TTC549 (cell line): ENCODE results near the gene OARD1.

ENCODE experiments used
- FAIRE-seq: peaks from 2 replicates; lab custom pipeline; 2012; peaks lifted over from hg19 to GRCh38; lab: Jason Lieb, UNC

OARD1 gene

DNA sequence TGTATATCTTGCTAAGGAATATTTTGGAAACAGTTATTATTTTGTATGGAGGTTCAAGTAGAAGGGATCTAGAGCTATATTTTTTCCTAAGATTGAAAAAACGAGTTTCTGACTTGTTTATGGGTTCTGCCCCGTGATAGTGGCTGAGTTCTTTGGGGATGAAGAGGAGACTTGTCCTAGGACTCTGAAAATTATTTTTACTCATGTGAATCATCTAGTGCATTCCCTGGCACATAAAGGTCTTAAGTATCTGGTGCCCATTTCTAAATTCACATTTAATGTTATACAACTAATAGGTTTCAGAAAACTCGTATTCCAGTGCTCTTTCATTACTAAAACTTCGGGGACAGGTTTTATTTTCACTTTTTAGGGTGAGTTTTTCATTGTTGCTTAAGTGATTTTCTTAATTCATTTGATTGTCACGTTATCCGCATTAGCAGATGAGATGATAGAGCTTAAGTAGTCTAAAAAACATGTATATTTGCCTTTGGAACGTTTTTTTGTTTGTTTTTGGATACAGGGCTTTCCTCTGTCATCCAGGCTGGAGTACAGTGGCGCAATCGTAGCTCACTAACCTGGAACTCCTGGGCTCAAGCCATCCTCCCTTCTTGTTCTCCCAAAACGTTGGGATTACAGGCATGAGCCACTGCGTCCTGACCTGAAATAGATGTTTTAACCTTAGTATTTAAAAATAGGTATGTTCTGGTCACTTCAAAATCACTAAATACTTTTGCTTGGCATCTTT is 2.7 kb upstream of the OARD1 start:
- FAIRE-seq, result no peak

DNA sequence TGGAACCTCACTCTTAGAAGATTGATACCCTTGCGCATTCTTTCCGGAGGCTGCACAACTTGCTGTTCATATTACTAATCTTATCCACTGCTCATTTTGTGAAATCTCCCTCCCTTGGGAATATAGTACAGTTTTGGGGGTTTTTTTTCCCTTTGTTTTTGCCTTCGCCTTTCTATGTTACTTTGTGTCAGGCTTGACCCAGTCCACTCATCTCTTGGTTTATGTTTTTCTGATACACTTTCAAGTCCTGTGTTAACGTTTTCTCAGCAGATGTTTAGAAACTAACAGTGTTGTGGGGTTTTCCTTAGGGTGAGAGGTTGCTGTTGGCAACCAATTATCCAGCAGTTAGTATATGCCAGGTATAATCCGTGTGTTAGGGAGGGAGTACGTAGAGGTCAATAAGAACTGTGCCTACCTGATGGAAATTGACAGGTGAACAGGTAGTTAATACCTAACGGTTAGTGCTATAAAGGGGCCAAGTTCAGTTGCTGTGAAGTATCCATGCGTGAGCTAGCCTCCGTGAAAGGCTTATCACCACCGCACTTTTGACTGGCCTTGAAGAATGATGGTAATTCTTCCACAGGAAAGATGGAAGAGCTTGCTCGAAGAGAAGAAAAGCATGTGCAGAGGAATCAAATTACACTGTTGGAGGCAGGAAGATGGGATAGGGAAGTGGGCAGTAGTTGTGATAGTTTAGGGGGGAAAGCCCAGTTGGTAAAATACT is 2.0 kb upstream of the OARD1 start:
- no peak for FAIRE-seq

- FAIRE-seq, result no peak
These were observed 1.2 kb upstream of the OARD1 start for GRCh38 chr6:41073203-41073967.

- no peak for FAIRE-seq
These were observed 663 bp upstream of the OARD1 start, which contains the start of gene NFYA for GRCh38 chr6:41072836-41073202. TSS of gene NFYA (plus strand) at chr6:41072974. CDS start at chr6:41079090, 6,116 bp downstream.

DNA sequence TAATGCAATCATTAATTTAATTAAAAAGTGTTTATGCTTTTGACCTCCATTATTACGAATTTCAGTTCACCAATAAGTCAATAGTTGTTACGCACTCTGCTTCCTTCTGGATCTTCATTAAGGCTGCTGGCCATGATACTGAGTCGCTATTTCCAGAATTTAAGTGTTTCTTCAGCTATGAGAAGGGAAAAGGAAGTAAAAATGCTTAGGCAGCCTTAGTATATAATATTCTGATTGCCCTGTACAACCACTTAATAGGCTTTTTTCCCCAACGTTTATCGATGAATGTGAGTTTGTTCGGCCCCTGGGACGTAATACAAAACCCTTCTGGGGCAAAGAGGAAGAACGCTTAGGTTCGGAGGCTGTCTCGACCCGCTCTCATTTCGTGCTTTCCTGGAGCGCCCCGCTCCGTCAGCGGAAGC is 644 bp downstream of the OARD1 start:
- FAIRE-seq, result no peak

DNA sequence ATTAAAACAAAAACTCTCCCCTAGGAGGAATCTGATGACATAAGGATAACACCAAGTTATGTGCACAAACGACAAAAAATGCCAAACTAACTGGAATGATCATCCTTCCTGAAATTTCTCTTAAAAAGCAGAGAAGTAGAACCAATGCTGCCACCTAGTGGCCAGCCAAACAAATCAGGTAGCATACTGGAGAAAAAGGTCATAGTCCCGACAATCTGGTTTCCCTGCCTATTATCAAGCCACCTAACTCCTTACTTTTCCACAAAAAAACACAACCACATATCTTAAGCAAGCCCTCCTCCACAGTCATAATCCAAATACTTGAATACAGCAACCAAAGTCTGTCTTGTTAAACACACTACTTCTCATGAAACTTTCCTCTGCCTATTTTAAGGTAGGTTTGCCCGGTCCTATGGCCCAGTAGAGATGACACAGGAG is 5.3 kb downstream of the OARD1 start:
- FAIRE-seq, result peak; percentile 45

DNA sequence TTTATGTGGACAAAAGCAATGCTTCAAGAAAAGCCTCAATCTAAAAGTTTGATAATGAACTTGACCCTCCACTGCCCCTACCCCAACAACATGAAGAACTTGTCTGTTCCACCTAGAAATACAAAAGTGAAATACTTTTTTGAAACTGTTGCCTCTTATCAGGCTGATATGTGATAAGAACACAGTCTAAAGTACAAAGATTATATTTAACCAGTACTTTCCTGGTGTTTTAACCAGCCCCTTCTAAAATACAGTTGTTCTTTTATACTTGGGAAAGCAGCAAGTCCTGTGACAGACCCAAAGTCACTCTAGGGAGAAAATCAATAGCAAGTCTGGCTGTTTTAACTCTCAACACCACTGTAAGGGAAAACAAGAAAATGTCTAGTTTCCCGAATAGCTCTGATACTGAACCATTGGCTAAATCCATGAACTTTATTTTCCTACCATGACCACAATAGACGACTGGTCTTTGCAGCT is 6.6 kb downstream of the OARD1 start:
- FAIRE-seq, result no peak

GRCh38 chr6:41064841-41065240 is 7.3 kb downstream of the OARD1 start:
- FAIRE-seq, result no peak

DNA sequence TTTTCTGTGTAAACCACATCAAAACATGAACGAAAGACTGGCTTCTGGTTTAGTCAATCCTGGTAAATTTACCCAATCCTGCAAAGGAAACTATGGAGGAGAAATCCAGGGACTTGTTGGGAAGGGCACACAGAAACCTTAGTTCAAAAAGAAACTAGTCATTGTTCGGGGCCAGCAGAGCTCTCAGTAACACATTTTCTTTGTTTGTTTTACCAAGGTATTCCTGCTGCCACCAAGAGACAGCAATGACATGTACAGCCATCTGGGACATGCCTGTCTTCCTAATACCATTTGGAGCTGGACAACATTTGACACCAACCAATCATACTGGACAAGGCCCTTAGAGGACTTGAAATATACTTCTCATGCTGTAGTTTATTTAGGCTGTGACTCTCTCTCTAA is 8.3 kb downstream of the OARD1 start:
- FAIRE-seq, result no peak

GRCh38 chr6:41062056-41062455 is 10.1 kb downstream of the OARD1 start:
- FAIRE-seq, result no peak

DNA sequence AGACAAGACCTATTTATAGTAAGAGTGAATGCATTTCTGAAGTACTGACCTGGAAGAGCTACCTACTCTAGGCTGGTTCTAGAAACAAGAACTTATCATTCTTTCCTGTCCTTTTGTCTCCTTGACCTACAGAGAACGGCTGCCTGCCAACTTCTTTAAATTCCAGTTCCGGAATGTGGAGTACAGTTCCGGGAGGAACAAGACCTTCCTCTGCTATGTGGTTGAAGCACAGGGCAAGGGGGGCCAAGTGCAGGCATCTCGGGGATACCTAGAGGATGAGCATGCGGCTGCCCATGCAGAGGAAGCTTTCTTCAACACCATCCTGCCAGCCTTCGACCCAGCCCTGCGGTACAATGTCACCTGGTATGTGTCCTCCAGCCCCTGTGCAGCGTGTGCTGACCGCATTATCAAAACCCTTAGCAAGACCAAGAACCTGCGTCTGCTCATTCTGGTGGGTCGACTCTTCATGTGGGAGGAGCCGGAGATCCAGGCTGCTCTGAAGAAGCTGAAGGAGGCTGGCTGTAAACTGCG is 10.9 kb downstream of the OARD1 start:
- no peak for FAIRE-seq

DNA sequence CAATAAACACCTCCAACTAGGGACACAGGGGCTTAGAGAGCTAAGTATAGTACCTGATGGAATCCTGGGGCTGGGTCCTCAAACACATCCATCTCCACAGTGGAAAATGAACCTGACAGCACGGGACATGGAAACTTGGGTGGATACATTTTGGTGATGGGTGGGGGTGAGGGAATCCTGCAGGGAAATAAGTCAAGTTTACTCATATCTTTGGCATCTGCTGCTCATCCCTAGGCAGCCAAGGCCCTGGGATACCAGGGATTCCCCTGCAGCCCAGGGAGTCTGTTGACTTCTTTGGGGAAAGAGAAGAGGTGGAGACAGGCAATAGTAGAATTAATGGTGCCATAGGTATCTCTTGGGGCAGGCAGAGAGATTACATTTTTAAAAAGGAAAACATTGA is 12.6 kb downstream of the OARD1 start:
- FAIRE-seq, result no peak

DNA sequence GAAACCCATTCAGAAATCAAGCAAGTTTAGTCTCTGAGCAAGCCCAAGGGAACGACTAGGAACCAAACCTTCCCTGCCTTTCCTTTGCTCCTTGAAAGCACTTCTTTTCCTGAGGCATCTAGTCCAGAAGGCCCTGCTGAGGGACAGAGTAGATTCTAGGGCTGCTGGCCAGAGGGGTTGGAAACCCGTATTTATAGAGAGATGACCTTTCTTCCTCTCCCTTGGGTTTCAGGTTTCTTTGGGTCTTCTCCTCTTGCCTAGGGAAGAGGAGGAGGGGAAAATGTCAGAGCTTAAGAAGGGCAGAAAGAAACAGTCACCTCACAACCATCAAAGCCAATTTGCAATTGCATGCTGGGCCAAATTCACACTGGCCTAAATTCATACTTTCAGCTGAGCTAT is 13.4 kb downstream of the OARD1 start:
- no peak for FAIRE-seq

- no peak for FAIRE-seq
These were observed 15.2 kb downstream of the OARD1 start for GRCh38 chr6:41056768-41057490.

DNA sequence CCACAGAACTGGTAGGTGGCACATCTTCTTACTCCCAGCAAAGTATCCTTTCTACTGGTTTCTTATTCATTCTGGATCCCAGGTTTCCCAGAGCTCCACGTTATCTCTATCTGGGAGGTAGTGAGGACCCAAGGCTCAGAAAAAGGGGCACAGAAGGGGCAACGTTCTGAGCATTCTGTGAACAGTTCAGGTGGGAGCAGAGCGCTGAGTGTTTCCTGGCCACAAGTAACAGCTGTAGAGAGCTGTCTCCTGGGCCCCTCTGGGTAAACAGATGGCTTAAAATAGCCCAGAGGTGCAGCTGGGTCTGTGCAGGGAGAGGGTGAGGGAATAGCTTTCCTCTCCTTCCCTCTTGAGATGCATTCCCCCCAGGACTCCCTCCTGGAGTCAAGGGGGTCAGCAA is 17.0 kb downstream of the OARD1 start:
- no peak for FAIRE-seq

- FAIRE-seq, result no peak
These were observed 17.6 kb downstream of the OARD1 start for GRCh38 chr6:41054511-41054910.

DNA sequence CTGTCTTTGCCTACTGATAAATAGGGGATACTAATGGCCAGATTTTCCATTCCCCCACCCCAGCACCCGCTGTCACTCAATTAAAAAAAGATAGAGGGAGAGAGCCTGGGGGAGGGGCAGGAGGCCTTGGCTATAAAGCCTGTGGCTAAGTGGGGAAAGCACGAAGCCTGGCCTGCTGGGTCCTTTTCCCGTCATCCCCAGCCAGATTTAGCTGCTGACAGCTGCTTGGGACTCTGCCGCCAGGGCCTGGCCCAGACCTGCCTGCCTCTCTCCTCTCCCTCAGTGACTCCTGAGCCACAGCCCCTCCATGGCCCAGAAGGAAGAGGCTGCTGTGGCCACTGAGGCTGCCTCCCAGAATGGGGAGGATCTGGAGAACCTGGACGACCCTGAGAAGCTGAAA is 19.1 kb downstream of the OARD1 start, which contains the start of gene APOBEC2:
APOBEC2 (plus strand) TSS at position 162 of the 400 bp plus-strand sequence; CDS start at position 308, 146 bp downstream.
- FAIRE-seq, result no peak

GRCh38 chr6:41051873-41052272 is 20.3 kb downstream of the OARD1 start:
- no peak for FAIRE-seq

DNA sequence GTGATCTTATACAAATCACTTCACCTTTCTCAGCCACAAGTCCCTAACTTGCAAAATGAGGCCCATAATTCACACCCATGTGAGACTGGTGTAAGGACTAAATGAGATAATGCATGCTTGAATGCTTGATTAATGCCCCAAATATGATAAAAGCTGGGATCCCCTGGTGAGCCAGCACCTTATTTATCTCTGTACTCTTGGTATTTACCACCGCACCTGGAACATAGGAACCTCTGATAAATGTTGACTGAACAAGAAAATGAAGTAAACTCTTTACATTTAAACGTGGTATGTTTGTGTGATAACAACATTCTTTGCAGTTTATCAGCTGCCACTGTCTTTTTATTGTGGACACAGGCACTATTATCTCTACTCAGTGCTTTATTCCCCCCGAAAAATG is 21.6 kb downstream of the OARD1 start:
- no peak for FAIRE-seq

DNA sequence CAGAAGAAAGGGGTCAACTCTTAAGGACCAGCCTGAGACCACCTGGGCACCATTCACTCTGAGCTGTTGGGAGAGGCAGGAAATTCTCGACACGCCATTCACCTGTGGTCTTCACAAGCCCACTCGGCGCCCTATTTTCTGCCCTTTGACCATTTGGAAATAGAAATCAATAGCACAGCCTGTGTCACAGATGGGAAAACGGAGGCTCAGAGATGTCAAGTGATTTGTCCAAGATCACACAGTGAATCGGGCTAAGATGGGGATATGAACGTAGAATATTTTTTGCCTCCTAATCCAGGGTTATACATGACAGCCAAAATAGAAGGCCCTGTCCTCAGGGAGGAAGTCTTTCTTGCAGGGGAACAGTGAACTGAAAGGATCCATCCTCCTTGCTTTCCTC is 22.2 kb downstream of the OARD1 start:
- FAIRE-seq, result no peak

GRCh38 chr6:41049521-41049920 is 22.6 kb downstream of the OARD1 start:
- FAIRE-seq, result no peak
